Small intestine (tissue), 7 donors: ENCODE data around the gene CENPH. TPM values are rescaled to one million over a fixed set of nuclear protein-coding genes. Genes with fewer than 3 reads are reported as not detected.
A peak's percentile ranks its signal among the peaks of the same experiment; 100 is the strongest.
"Not testable (repeated sequence)": the region's sequence is repeated elsewhere in the genome, so short reads cannot be mapped to it uniquely, and the experiment has no call there.

ENCODE experiments used
- DNase-seq, 2 donors: peaks; one replicate each; pipeline versions ENCODE4 v3.0.0 to v3.0.0-alpha.2; 2013
- FAIRE-seq: peaks from 2 replicates; lab custom pipeline; 2012; peaks lifted over from hg19 to GRCh38; lab: Jason Lieb, UNC
- H3K27ac ChIP-seq, 3 donors: one replicate each; pipeline ENCODE4 v1.5.1; 2013; ENCODE audit warnings: low read length in 2 of 3, mild to moderate bottlenecking in 2 of 3, control low read depth in 1 of 3, inconsistent platforms in 1 of 3, low read depth in 1 of 3, moderate library complexity in 1 of 3
- H3K27me3 ChIP-seq, 3 donors: one replicate each; pipeline ENCODE4 v1.6.1; 2013; ENCODE audit warnings: low read length in 3 of 3, inconsistent platforms in 1 of 3; ENCODE audit not compliant: control insufficient read depth in 3 of 3, insufficient read depth in 3 of 3
- H3K36me3 ChIP-seq, 3 donors: one replicate each; pipeline ENCODE4 v1.6.1; 2013; ENCODE audit warnings: low read length in 3 of 3, inconsistent platforms in 1 of 3, low read depth in 1 of 3, mild to moderate bottlenecking in 1 of 3, moderate library complexity in 1 of 3; ENCODE audit not compliant: control insufficient read depth in 3 of 3, insufficient read depth in 2 of 3
- H3K4me1 ChIP-seq, 3 donors: one replicate each; pipeline ENCODE4 v1.6.1; 2013; ENCODE audit warnings: low read length in 2 of 3, inconsistent platforms in 1 of 3, low read depth in 1 of 3, mild to moderate bottlenecking in 1 of 3, moderate library complexity in 1 of 3; ENCODE audit not compliant: control insufficient read depth in 3 of 3, insufficient read depth in 2 of 3
- H3K4me3 ChIP-seq, 3 donors: one replicate each; pipeline ENCODE4 v1.5.1; 2013; ENCODE audit warnings: low read length in 3 of 3, control low read depth in 1 of 3, inconsistent platforms in 1 of 3, low read depth in 1 of 3, mild to moderate bottlenecking in 1 of 3, moderate library complexity in 1 of 3
- H3K9me3 ChIP-seq, 2 donors: one replicate each; pipeline ENCODE4 v1.6.1; 2013; ENCODE audit warnings: low read depth in 1 of 2, low read length in 1 of 2; ENCODE audit not compliant: control insufficient read depth in 2 of 2, insufficient read depth in 1 of 2
- WGBS, 3 donors: extraction: QIAGEN DNeasy Blood & Tissue Kit; methylation state at CpG; one replicate each; pipeline ENCODE4 v1.1.7; 2013; 5-methylcytosine and 5-hydroxymethylcytosine counted together
- polyA plus RNA-seq, 4 donors: library from polyadenylated mRNA; stranded (reverse) in 3 of 4; unstranded in 1 of 4; fragments of 200-250 nt in 3 of 4; fragments of 120-200 nt in 1 of 4; gene quantifications; one replicate each; pipeline versions ENCODE4 v1.2.1 to v1.2.3, GENCODE V29; 2013
- donor health status: healthy with polysubstance abuse.
- donor health status: control.
- donor health status: control.
- donor health status: Bipolar disorder and iron deficiency.
- donor health status: healthy.

CENPH gene
- polyA plus RNA-seq, 4 donors: 2.5 to 13.0 (median 8.0) TPM

- Histone ChIP-seq H3K9me3 (no peaks in the 10 kb centered on the region), H3K27me3 (no peaks in the 10 kb centered on the region), H3K4me3 (no peak overlapping the region), H3K27ac (peak overlapping the region in 1 of 3 donors; percentile 53), H3K36me3 (peaks cover 0 to 27% (median 7%) of the 10 kb centered on the region in 3 donors), H3K4me1 (peaks cover 0 to 10% (median 0%) of the 10 kb centered on the region in 3 donors)
- 53 to 79% (median 64%) methylated on average over 4 of the region's 4 CpGs for WGBS, 3 donors
- FAIRE-seq: no peak
- DNase-seq: peak; percentile 30 to 71
These were observed 36.5 kb downstream of the CENPH start for GRCh38 chr5:69225860-69226259.

- peaks cover 0 to 9% (median 0%) of the 10 kb centered on the region in 3 donors for H3K4me1 ChIP-seq
- no peak overlapping the region for H3K27ac ChIP-seq
- H3K9me3 ChIP-seq: no peaks in the 10 kb centered on the region
- 65 to 79% (median 66%) methylated on average over 2 of the region's 2 CpGs for WGBS, 3 donors
- no peak overlapping the region for H3K4me3 ChIP-seq
- peaks cover 0 to 19% (median 7%) of the 10 kb centered on the region in 3 donors for H3K36me3 ChIP-seq
- no peaks in the 10 kb centered on the region for H3K27me3 ChIP-seq
- FAIRE-seq (no peak), DNase-seq (no peak)
These were observed 40.8 kb downstream of the CENPH start for GRCh38 chr5:69230181-69230580.

- H3K4me1 ChIP-seq: peaks cover 0 to 6% (median 5%) of the 10 kb centered on the region in 3 donors
- FAIRE-seq (no peak), DNase-seq (no peak)
- H3K4me3 ChIP-seq: no peak overlapping the region
- H3K9me3 ChIP-seq: no peaks in the 10 kb centered on the region
- H3K27ac ChIP-seq: no peak overlapping the region
- no peaks in the 10 kb centered on the region for H3K27me3 ChIP-seq
- peaks cover 0 to 16% (median 7%) of the 10 kb centered on the region in 3 donors for H3K36me3 ChIP-seq
- 95 to 96% (median 95%) methylated on average over 6 of the region's 6 CpGs for WGBS, 3 donors
These were observed 41.9 kb downstream of the CENPH start for GRCh38 chr5:69231281-69231680.

- Histone ChIP-seq H3K36me3 (peaks cover 0 to 13% (median 7%) of the 10 kb centered on the region in 3 donors), H3K4me3 (no peak overlapping the region), H3K4me1 (peaks cover 0 to 6% (median 5%) of the 10 kb centered on the region in 3 donors), H3K9me3 (no peaks in the 10 kb centered on the region), H3K27me3 (no peaks in the 10 kb centered on the region), H3K27ac (no peak overlapping the region)
- WGBS, 3 donors: 87 to 93% (median 90%) methylated on average over 2 of the region's 2 CpGs
- FAIRE-seq: no peak
- no peak for DNase-seq
These were observed 42.5 kb downstream of the CENPH start for GRCh38 chr5:69231851-69232250.

- H3K27me3 ChIP-seq: no peaks in the 10 kb centered on the region
- 0% methylated on average over 45 to 49 of the region's 49 CpGs for WGBS, 3 donors
- H3K4me3 ChIP-seq: peak within 1 kb of the TSS; percentile 71 to 95 (median 77)
- FAIRE-seq: no peak
- peaks cover 0 to 13% (median 4%) of the 10 kb centered on the region in 3 donors for H3K36me3 ChIP-seq
- no peaks in the 10 kb centered on the region for H3K9me3 ChIP-seq
- peak within 1 kb of the TSS; percentile 80 to 91 (median 85) for H3K27ac ChIP-seq
- DNase-seq: peak; percentile 97
- peaks cover 2 to 6% (median 5%) of the 10 kb centered on the region in 3 donors for H3K4me1 ChIP-seq
These were observed 45.3 kb downstream of the CENPH start, which contains the start of gene CDK7 for GRCh38 chr5:69234457-69235268. TSS of gene CDK7 (plus strand) at chr5:69234886. CDS start at chr5:69234976, 90 bp downstream.

- H3K36me3 ChIP-seq, FAIRE-seq, H3K9me3 ChIP-seq, H3K27me3 ChIP-seq, H3K27ac ChIP-seq, H3K4me3 ChIP-seq, DNase-seq, H3K4me1 ChIP-seq: not testable (repeated sequence)
- WGBS, 3 donors: 92 to 93% (median 93%) methylated on average over 9 of the region's 9 CpGs
These were observed 47.4 kb downstream of the CENPH start for GRCh38 chr5:69236733-69237132.

GRCh38 chr5:69237877-69238276, 48.5 kb downstream of the CENPH start:
- Histone ChIP-seq H3K27ac (no peak overlapping the region), H3K4me1 (peaks cover 2 to 6% (median 5%) of the 10 kb centered on the region in 3 donors), H3K27me3 (no peaks in the 10 kb centered on the region), H3K36me3 (peaks cover 0 to 8% (median 2%) of the 10 kb centered on the region in 3 donors), H3K4me3 (no peak overlapping the region), H3K9me3 (no peaks in the 10 kb centered on the region)
- FAIRE-seq (no peak), DNase-seq (no peak)
- 78 to 84% (median 80%) methylated on average over 3 of the region's 3 CpGs for WGBS, 3 donors

GRCh38 chr5:69238760-69239251, 49.4 kb downstream of the CENPH start:
- Histone ChIP-seq H3K4me3 (no peak overlapping the region), H3K4me1 (peaks cover 2 to 5% (median 4%) of the 10 kb centered on the region in 3 donors), H3K9me3 (no peaks in the 10 kb centered on the region), H3K27ac (no peak overlapping the region), H3K27me3 (no peaks in the 10 kb centered on the region), H3K36me3 (peaks cover 0 to 8% (median 2%) of the 10 kb centered on the region in 3 donors)
- DNase-seq: no peak
- FAIRE-seq: no peak
- 82 to 87% (median 86%) methylated on average over 6 of the region's 6 CpGs for WGBS, 3 donors
